ENCODE results near the gene SLC50A1.

SLC50A1 gene

GRCh38 chr1:155130272-155131006, 5.2 kb upstream of the SLC50A1 start:
- CTCF ChIA-PET = interaction anchor here (0.5 to 8.1 kb wide), 8 partner anchors 18 to 593 kb away, joined by 3 to 54 read pairs (median 9); partner anchors contain the start of gene KRTCAP2
- TF ChIP-seq ZNF169 (tag by site-specific recombination; IDR thresholded peaks at IDR 0.05) = no peak
- TF ChIP-seq ZNF423 (tag by site-specific recombination; IDR thresholded peaks at IDR 0.05) = no peak
- 0 out of 2 replicates have a peak, but pooled peaks have one; percentile 43 for TF ChIP-seq ZNF692 (tag by site-specific recombination; IDR thresholded peaks at IDR 0.05)
- no peak for TF ChIP-seq ZBTB26 (tag by site-specific recombination; optimal IDR thresholded peaks at IDR 0.05)
- TF ChIP-seq ZBTB8A (tag by site-specific recombination; IDR thresholded peaks at IDR 0.05) = 0 out of 2 replicates have a peak, but pooled peaks have one; percentile 0
- TF ChIP-seq, protein P1, sequence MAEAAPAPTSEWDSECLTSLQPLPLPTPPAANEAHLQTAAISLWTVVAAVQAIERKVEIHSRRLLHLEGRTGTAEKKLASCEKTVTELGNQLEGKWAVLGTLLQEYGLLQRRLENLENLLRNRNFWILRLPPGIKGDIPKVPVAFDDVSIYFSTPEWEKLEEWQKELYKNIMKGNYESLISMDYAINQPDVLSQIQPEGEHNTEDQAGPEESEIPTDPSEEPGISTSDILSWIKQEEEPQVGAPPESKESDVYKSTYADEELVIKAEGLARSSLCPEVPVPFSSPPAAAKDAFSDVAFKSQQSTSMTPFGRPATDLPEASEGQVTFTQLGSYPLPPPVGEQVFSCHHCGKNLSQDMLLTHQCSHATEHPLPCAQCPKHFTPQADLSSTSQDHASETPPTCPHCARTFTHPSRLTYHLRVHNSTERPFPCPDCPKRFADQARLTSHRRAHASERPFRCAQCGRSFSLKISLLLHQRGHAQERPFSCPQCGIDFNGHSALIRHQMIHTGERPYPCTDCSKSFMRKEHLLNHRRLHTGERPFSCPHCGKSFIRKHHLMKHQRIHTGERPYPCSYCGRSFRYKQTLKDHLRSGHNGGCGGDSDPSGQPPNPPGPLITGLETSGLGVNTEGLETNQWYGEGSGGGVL (tag by site-specific recombination; IDR thresholded peaks at IDR 0.05) = peak; percentile 96
- TF ChIP-seq ZNF701 (tag by site-specific recombination; IDR thresholded peaks at IDR 0.05) = no peak
- TF ChIP-seq PRDM1 (tag by site-specific recombination; IDR thresholded peaks at IDR 0.05) = peak; percentile 93
- no peak for TF ChIP-seq ZBTB11 (tag by site-specific recombination; conservative IDR thresholded peaks at IDR 0.05; ENCODE audit: low read depth)
- TF ChIP-seq ZNF121 (tag by site-specific recombination; IDR thresholded peaks at IDR 0.05) = no peak
- TF ChIP-seq, protein P2, sequence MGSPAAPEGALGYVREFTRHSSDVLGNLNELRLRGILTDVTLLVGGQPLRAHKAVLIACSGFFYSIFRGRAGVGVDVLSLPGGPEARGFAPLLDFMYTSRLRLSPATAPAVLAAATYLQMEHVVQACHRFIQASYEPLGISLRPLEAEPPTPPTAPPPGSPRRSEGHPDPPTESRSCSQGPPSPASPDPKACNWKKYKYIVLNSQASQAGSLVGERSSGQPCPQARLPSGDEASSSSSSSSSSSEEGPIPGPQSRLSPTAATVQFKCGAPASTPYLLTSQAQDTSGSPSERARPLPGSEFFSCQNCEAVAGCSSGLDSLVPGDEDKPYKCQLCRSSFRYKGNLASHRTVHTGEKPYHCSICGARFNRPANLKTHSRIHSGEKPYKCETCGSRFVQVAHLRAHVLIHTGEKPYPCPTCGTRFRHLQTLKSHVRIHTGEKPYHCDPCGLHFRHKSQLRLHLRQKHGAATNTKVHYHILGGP (tag by site-specific recombination; IDR thresholded peaks at IDR 0.05) = no peak
- H3K9me3 ChIP-seq (ENCODE audit: control insufficient read depth, insufficient read depth, low read depth, low read length) = no peaks in the 10 kb centered on the region
- POLR2A ChIA-PET = interaction anchor here (1.8 to 3.5 kb wide), 2 partner anchors 39 to 42 kb away, joined by 5 to 17 read pairs; partner anchors contain the start of gene KRTCAP2
- peak overlapping the region; percentile 13 for H3K4me3 ChIP-seq (ENCODE audit: low read depth, low read length)
- H3K27ac ChIP-seq (ENCODE audit: extremely low read depth, low read depth, low read length) = peak overlapping the region; percentile 57; the same call in 1 of the 2 replicates
- peaks cover 3 to 36% of the 10 kb centered on the region in 2 experiments; a peak in 2 of 3 replicates for H3K36me3 ChIP-seq (ENCODE audit: control insufficient read depth in 2 of 2, insufficient read depth in 1 of 2, low read length in 2 of 2)
- peaks cover 21% of the 10 kb centered on the region for H3K4me1 ChIP-seq (ENCODE audit: control insufficient read depth, insufficient read depth, low read length)

GRCh38 chr1:155131285-155131684, 4.4 kb upstream of the SLC50A1 start:
- POLR2A ChIA-PET = interaction anchor here (1.0 to 3.5 kb wide), 3 partner anchors 11 to 41 kb away, joined by 3 to 17 read pairs (median 5); partner anchors contain the start of gene KRTCAP2
- no peaks in the 10 kb centered on the region for H3K9me3 ChIP-seq (ENCODE audit: control insufficient read depth, insufficient read depth, low read depth, low read length)
- peaks cover 18% of the 10 kb centered on the region for H3K4me1 ChIP-seq (ENCODE audit: control insufficient read depth, insufficient read depth, low read length)
- peaks cover 3 to 36% of the 10 kb centered on the region in 2 experiments; a peak in 2 of 3 replicates for H3K36me3 ChIP-seq (ENCODE audit: control insufficient read depth in 2 of 2, insufficient read depth in 1 of 2, low read length in 2 of 2)
- H3K27ac ChIP-seq (ENCODE audit: extremely low read depth, low read depth, low read length) = no peak overlapping the region
- TF ChIP-seq ZNF335 (tag by site-specific recombination; conservative IDR thresholded peaks at IDR 0.05) (no peak), ZBTB8A (tag by site-specific recombination; IDR thresholded peaks at IDR 0.05) (no peak), BCL11A (tag by site-specific recombination; IDR thresholded peaks at IDR 0.05; ENCODE audit: low read depth) (no peak), ZNF791 (tag by site-specific recombination; IDR thresholded peaks at IDR 0.05) (no peak), ZNF626 (tag by site-specific recombination; IDR thresholded peaks at IDR 0.05) (no peak), ZBTB17 (tag by site-specific recombination; IDR thresholded peaks at IDR 0.05) (no peak), ZNF24 (tag by site-specific recombination; IDR thresholded peaks at IDR 0.05) (no peak), ZNF585B (tag by site-specific recombination; IDR thresholded peaks at IDR 0.05) (no peak)
- no peak overlapping the region for H3K4me3 ChIP-seq (ENCODE audit: low read depth, low read length)
- CTCF ChIA-PET = interaction anchor here (1.0 to 8.1 kb wide), 6 partner anchors 37 to 46 kb away, joined by 3 to 54 read pairs (median 9); partner anchors contain the start of gene KRTCAP2

Measured in HEK293 (cell line).